GM10266 (cell line): ENCODE measurements around the gene SMAP1.

Source experiments
- DNase-seq: peaks from one replicate; pipeline ENCODE4 v3.0.0; 2012; ENCODE audit errors: extremely low spot score
- TF ChIP-seq, protein P1 (sequence below): IDR thresholded peaks from 2 replicates; pipeline ENCODE4 v1.5.1; 2012; ENCODE audit warnings: mild to moderate bottlenecking, low read depth; ENCODE audit not compliant: control insufficient read depth, insufficient read depth; ENCODE audit errors: missing control alignments

Gene SMAP1

DNA sequence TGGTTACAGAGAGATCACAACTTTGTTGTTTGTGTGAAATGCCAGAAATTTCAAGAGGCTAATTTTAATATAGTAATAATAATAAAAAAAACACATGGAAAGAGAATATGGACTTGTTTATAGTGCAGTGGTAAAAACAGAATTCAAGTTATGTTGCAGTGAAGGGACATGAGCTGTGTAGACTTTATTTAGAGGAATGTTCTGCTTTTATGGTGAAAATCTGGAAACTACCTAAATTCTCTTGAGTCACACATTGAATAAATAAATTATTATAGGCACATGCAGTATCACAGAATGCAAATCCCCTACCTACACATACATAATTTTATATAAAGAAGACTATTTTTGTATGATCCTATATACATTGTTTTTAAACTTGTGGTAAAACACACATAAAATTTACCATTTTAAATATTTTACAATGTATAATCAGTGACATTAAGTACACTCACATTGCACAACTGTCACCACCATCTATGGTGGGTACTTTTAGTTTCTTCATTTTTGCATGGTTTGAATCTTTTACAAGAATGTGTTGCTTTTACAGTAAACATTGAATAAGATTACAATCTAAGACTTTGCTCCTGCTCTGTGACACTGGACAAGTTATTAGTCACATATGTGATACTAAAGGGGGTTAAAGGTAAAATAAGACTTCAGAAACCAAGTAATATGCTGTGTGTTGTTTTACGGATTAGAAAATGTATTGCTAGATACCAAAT is 181.8 kb downstream of the SMAP1 start:
- no peak for DNase-seq
- TF ChIP-seq, protein P1, sequence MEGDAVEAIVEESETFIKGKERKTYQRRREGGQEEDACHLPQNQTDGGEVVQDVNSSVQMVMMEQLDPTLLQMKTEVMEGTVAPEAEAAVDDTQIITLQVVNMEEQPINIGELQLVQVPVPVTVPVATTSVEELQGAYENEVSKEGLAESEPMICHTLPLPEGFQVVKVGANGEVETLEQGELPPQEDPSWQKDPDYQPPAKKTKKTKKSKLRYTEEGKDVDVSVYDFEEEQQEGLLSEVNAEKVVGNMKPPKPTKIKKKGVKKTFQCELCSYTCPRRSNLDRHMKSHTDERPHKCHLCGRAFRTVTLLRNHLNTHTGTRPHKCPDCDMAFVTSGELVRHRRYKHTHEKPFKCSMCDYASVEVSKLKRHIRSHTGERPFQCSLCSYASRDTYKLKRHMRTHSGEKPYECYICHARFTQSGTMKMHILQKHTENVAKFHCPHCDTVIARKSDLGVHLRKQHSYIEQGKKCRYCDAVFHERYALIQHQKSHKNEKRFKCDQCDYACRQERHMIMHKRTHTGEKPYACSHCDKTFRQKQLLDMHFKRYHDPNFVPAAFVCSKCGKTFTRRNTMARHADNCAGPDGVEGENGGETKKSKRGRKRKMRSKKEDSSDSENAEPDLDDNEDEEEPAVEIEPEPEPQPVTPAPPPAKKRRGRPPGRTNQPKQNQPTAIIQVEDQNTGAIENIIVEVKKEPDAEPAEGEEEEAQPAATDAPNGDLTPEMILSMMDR: no peak

DNA sequence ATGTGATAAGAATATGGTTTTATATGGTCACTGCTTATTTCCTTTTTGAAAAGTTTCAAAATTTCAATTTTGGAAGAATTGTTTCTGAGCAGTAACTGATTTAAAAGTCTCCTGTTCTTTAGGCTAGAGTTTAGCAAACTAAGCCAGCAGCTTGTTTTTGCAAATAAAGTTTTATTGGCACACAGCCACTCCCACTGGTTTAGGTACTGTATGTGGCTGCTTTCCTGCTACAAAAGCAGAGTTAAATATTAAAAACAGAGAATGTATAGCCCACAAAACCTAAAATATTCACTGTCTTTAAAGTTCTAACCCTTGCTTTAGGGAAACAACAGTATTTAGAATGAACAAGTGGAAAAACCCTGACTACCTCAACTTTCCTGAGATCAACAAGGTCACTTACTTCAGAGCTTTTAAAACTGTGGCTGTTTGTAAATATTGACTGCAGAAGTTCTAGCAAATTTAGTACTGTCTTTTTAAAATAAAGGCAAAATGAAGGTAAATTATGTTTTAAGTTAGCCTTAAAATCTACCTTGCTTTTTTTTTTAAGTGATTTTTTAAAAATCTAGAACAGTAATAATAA is 185.1 kb downstream of the SMAP1 start:
- DNase-seq: no peak
- TF ChIP-seq, protein P1: no peak

DNA sequence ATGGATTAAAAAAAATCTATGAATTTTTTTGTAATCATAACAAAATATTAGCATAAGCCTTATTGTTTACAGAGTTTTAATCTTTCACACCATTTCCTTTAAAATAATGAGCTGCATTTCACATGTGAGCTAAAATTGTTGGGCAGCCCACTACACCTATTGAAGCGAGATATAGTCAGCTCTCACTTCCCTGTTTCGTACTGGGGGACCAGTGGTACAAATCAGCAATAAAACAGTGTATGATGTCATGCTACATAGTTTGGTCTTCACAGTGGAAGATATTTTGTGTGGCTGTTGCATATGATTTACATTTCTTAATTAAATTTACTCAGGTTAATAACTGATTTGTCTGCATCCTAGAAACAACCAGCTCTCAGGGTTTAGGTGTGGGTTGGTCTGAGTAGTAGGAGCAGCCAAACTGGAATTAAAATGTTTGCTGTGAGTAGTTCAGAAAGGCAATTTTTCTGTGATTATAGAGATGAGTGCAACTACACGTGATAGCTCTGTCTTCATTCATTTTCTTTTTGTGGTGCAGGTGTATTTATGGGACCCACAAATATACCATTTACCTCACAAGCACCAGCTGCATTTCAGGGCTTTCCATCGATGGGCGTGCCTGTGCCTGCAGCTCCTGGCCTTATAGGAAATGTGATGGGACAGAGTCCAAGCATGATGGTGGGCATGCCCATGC is 189.8 kb downstream of the SMAP1 start:
- DNase-seq: peak; percentile 44
- TF ChIP-seq, protein P1: no peak

GRCh38 chr6:70860045-70860444 is 192.4 kb downstream of the SMAP1 start:
- TF ChIP-seq, protein P1: no peak
- DNase-seq: no peak

DNA sequence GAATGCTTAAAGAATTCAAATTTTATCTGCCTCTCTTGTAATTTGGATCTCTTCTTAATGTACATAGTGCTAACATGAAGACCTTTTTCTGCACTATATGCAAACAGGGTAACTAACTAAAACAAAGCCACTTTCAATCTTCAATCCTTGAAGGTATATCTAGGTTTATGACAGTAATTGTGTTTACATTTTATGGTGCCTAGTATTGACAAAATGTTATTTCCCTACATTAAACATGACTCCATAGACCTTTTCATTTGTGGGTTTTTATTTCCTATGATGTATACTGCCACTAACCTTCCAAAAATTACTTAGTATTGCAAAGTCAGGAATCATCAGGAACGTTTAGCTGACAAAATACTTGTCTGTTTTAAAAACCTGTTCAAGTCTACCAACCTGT is 193.2 kb downstream of the SMAP1 start:
- TF ChIP-seq, protein P1: no peak
- no peak for DNase-seq

- no peak for DNase-seq
- TF ChIP-seq, protein P1: no peak
Measured at GRCh38 chr6:70863343-70863742, 195.7 kb downstream of the SMAP1 start.

DNA sequence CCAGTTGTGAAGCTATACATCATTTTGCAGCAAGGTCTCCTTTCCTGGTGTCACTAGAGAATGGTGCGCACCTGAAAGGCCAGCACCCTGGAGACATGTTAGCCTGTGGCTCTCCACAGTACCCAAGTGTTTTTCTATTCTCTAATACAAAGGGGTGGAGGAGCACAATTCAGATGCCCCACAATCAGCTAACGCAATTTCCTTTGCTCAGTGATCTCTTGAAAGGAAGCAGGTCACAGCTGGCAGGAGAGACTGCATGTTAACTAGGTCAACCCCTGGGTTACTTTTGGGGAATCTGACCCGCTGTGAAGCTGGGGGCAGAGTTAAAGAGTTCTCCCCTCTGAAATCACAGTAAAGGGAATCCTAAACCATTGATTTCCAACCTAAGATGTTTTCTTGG is 196.7 kb downstream of the SMAP1 start:
- DNase-seq: no peak
- TF ChIP-seq, protein P1: no peak
